B cell (primary cell): ENCODE data around the gene FRRS1. TPM values are rescaled to one million over a fixed set of nuclear protein-coding genes. Genes with fewer than 3 reads are reported as not detected.

ENCODE experiments used
- ATAC-seq: fragments of 200-7000 bp; cut with Tn5 transposase; one replicate; pipeline ENCODE4 v1.10.0; 2021; ENCODE audit warnings: low read depth, mild to moderate bottlenecking, moderate number of reproducible peaks, moderate library complexity
- CTCF ChIA-PET: fragments of 350-600 bp; sonication (Branson Sonifier 250); formaldehyde crosslinking; loops from one replicate; lab custom pipeline; 2021; ENCODE audit warnings: antibody characterized with exemption, inconsistent platforms; lab: Charles Lee
- POLR2A ChIA-PET: fragments of 350-600 bp; sonication (Branson Sonifier 250); formaldehyde crosslinking; loops from one replicate; lab custom pipeline; 2021; ENCODE audit warnings: antibody characterized with exemption; lab: Charles Lee
- DNase-seq: peaks from one replicate; pipeline ENCODE4 v3.0.0; 2013
- H2AFZ ChIP-seq: 2 replicates; pipeline ENCODE4 v1.6.1; 2012; ENCODE audit warnings: mild to moderate bottlenecking, low read depth, low read length; ENCODE audit not compliant: insufficient read depth, poor library complexity, severe bottlenecking
- H3K27ac ChIP-seq, 2 donors: 1 replicate in 1 of 2; 2 replicates in 1 of 2; pipeline ENCODE4 v1.5.1; 2012 to 2013; ENCODE audit warnings: low read length in 2 of 2, mild to moderate bottlenecking in 2 of 2, moderate library complexity in 1 of 2
- H3K27me3 ChIP-seq, 4 experiments: fragments of 200-600 bp in 1 of 4; sonication (generic) in 1 of 4; replicated peaks in 1 of 4; 1 replicate in 2 of 4; 2 replicates in 2 of 4; pipeline versions ENCODE4 v1.6.1 to v1.7.0; 2013 to 2016; ENCODE audit warnings: low read length in 3 of 4, mild to moderate bottlenecking in 2 of 4, mixed read lengths in 1 of 4, moderate library complexity in 1 of 4; ENCODE audit not compliant: insufficient read depth in 4 of 4, control insufficient read depth in 3 of 4; ENCODE audit errors: control extremely low read depth in 1 of 4
- H3K36me3 ChIP-seq, 2 experiments: replicated peaks in 1 of 2; 1 replicate in 1 of 2; 2 replicates in 1 of 2; pipeline versions ENCODE4 v1.6.1 to v1.7.1; 2013; ENCODE audit warnings: low read length in 1 of 2; ENCODE audit not compliant: insufficient read depth in 2 of 2, control insufficient read depth in 1 of 2; ENCODE audit errors: control extremely low read depth in 1 of 2, extremely low read depth in 1 of 2
- H3K4me1 ChIP-seq, 2 donors: fragments of 200-600 bp in 1 of 2; sonication (generic) in 1 of 2; 1 replicate in 1 of 2; 2 replicates in 1 of 2; pipeline versions ENCODE4 v1.5.1 to v1.6.1; 2013 to 2017; ENCODE audit warnings: low read length in 2 of 2; ENCODE audit not compliant: control insufficient read depth in 2 of 2, insufficient read depth in 2 of 2
- H3K4me2 ChIP-seq: replicated peaks from 2 replicates; pipeline ENCODE3; 2012; ENCODE audit warnings: mild to moderate bottlenecking, low read depth, low read length; ENCODE audit not compliant: poor library complexity, severe bottlenecking
- H3K4me3 ChIP-seq, 5 experiments: fragments of 200-600 bp in 1 of 5; sonication (generic) in 1 of 5; 1 replicate in 3 of 5; 2 replicates in 2 of 5; pipeline versions ENCODE4 v1.5.1 to v1.7.0; 2011 to 2016; ENCODE audit warnings: low read length in 4 of 5, mild to moderate bottlenecking in 4 of 5, low read depth in 2 of 5, control low read depth in 1 of 5, moderate library complexity in 1 of 5; ENCODE audit not compliant: insufficient read depth in 1 of 5; ENCODE audit errors: control extremely low read depth in 1 of 5, extremely low read depth in 1 of 5
- H3K79me2 ChIP-seq: fragments of 200-600 bp; sonication (generic); one replicate; pipeline ENCODE4 v1.6.0; 2016; ENCODE audit warnings: low read length; ENCODE audit not compliant: control insufficient read depth, insufficient read depth
- H3K9ac ChIP-seq: fragments of 200-600 bp; sonication (generic); 2 replicates; pipeline ENCODE4 v1.6.1; 2017; ENCODE audit warnings: mild to moderate bottlenecking, low read length, moderate library complexity
- H3K9me3 ChIP-seq, 3 donors: one replicate each; pipeline versions ENCODE4 v1.6.1 to v1.7.1; 2013; ENCODE audit warnings: low read length in 2 of 3; ENCODE audit not compliant: control insufficient read depth in 2 of 3, insufficient read depth in 1 of 3; ENCODE audit errors: control extremely low read depth in 1 of 3
- H4K20me1 ChIP-seq: 2 replicates; pipeline ENCODE4 v1.6.0; 2012; ENCODE audit warnings: mild to moderate bottlenecking, low read length; ENCODE audit not compliant: insufficient read depth, control insufficient read depth, poor library complexity, severe bottlenecking
- H3K27ac Mint-ChIP-seq: one replicate; pipeline ENCODE4 v1.8.0; 2021; ENCODE audit warnings: mixed read lengths
- H3K27me3 Mint-ChIP-seq: one replicate; pipeline ENCODE4 v1.8.0; 2021; ENCODE audit warnings: mixed read lengths
- H3K4me1 Mint-ChIP-seq: one replicate; pipeline ENCODE4 v1.8.0; 2021; ENCODE audit warnings: mixed read lengths
- H3K4me3 Mint-ChIP-seq: one replicate; pipeline ENCODE4 v1.8.0; 2021; ENCODE audit warnings: mixed read lengths
- H3K9me3 Mint-ChIP-seq: one replicate; pipeline ENCODE4 v1.8.0; 2022; ENCODE audit warnings: mixed read lengths; ENCODE audit not compliant: insufficient read depth
- CTCF ChIP-seq: fragments of 200-600 bp; IDR thresholded peaks from one replicate; pipeline ENCODE4 v1.8.0; 2022; ENCODE audit warnings: antibody characterized with exemption, mild to moderate bottlenecking
- EZH2 ChIP-seq: IDR thresholded peaks from 2 replicates; pipeline ENCODE4 v1.6.1; 2012; ENCODE audit warnings: borderline replicate concordance, low read depth, mild to moderate bottlenecking, moderate library complexity, low read length; ENCODE audit not compliant: insufficient read depth, poor library complexity, severe bottlenecking
- WGBS: methylation state at CpG from one replicate; pipeline ENCODE4 v1.1.5; 2013; ENCODE audit warnings: missing lambda C conversion rate; ENCODE audit not compliant: insufficient coverage; 5-methylcytosine and 5-hydroxymethylcytosine counted together
- intact Hi-C: fragments of 100-400 bp; cut with micrococcal nuclease; formaldehyde crosslinking; loops from one replicate; pipeline ENCODE4 v1.10.0; 2022
- polyA plus RNA-seq: library from polyadenylated mRNA; depleted of rRNA; stranded (reverse); fragments of >200 nt; gene quantifications from 2 replicates; pipeline ENCODE4 v1.2.3, GENCODE V29; 2012
- total RNA-seq, 2 donors: library from RNA; stranded (reverse); fragments of 120-200 nt in 1 of 2; gene quantifications; 1 replicate in 1 of 2; 2 replicates in 1 of 2; pipeline versions ENCODE4 v1.2.3 to v1.2.4, GENCODE V29; 2013 to 2022

The FRRS1 gene
- total and polyA plus RNA-seq, 2 donors (not counting 1 experiment from before 2014, with no cell fraction given): 0.73 to 0.96 TPM

DNA sequence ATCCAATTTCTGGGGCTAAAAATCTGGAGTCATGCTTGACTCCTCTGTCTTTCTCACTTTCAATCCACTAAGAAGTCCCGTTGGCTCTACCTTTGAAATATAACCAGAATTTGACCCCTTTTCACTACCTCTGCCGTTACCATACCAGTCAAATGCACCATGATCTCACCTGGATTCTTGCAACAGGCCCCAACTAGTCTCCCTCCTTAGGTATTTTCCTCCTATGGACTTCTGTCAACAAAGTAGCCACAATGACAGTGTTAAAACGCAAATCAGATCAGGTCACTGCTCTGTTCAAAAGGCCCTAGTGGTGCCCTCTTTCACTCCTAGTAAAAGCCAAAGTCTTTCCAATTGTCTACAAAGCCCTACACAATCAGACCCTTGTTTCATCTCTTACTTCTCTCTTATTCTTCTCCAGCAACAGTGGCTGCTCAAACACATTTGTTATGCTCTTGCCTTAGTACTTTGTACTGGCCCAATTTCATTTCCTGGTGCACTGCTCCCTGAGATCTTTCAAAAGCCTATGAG lies 48.0 kb upstream of the FRRS1 start:
- Histone ChIP-seq H3K79me2 (no peaks in the 10 kb centered on the region), H3K4me1 (no peaks in the 10 kb centered on the region), H3K27me3 (no peaks in the 10 kb centered on the region), H3K4me2 (no peak overlapping the region), H3K4me3 (no peak overlapping the region), H3K9ac (no peak overlapping the region), H3K9me3 (no peaks in the 10 kb centered on the region), H4K20me1 (no peaks in the 10 kb centered on the region), H3K27ac (no peak overlapping the region), H3K36me3 (no peaks in the 10 kb centered on the region), H2AFZ (no peak overlapping the region)
- CTCF ChIA-PET: no interaction called here
- Mint-ChIP-seq H3K4me1 (no peaks in the 10 kb centered on the region), H3K27me3 (peaks cover 16% of the 10 kb centered on the region), H3K27ac (no peak overlapping the region), H3K4me3 (no peak overlapping the region), H3K9me3 (no peaks in the 10 kb centered on the region)
- POLR2A ChIA-PET: no interaction called here
- 100% methylated on average over 3 of the region's 3 CpGs for WGBS
- ATAC-seq: no peak
- TF ChIP-seq CTCF (no peak), EZH2 (no peak)
- intact Hi-C loops: no loop called here
- no peak for DNase-seq

GRCh38 chr1:99811747-99812146 lies 45.3 kb upstream of the FRRS1 start:
- intact Hi-C loops: no loop called here
- no peak overlapping the region for H3K4me2 ChIP-seq
- no peak overlapping the region for H3K27ac Mint-ChIP-seq
- H4K20me1 ChIP-seq: no peaks in the 10 kb centered on the region
- CTCF ChIA-PET: interaction anchor here (0.9 to 2.0 kb wide), 6 partner anchors 16 to 1056 kb away, joined by 3 to 9 read pairs (median 4); no protein-coding TSS in a partner anchor
- POLR2A ChIA-PET: no interaction called here
- H3K79me2 ChIP-seq: no peaks in the 10 kb centered on the region
- ATAC-seq: no peak
- peaks cover 33% of the 10 kb centered on the region for H3K27me3 Mint-ChIP-seq
- TF ChIP-seq EZH2: no peak
- TF ChIP-seq CTCF: no peak
- H3K4me1 Mint-ChIP-seq: peaks cover 4% of the 10 kb centered on the region
- H3K4me1 ChIP-seq: peaks cover 0 to 6% of the 10 kb centered on the region in 2 donors
- no peak overlapping the region for H2AFZ ChIP-seq
- no peaks in the 10 kb centered on the region for H3K36me3 ChIP-seq
- no peaks in the 10 kb centered on the region for H3K9me3 Mint-ChIP-seq
- no peak overlapping the region for H3K4me3 Mint-ChIP-seq
- no peaks in the 10 kb centered on the region for H3K9me3 ChIP-seq
- H3K9ac ChIP-seq: no peak overlapping the region
- H3K4me3 ChIP-seq: no peak overlapping the region
- no peak for DNase-seq
- H3K27me3 ChIP-seq: peaks cover 0 to 4% (median 2%) of the 10 kb centered on the region in 4 experiments
- H3K27ac ChIP-seq: no peak overlapping the region
- WGBS: no CpG with 5 or more reads among the region's 1 CpG
